HG02938 (cell line): Measurements from ENCODE around the gene ULBP3.
"Not testable (repeated sequence)": the region's sequence is repeated elsewhere in the genome, so short reads cannot be mapped to it uniquely, and the experiment has no call there.

Experiments used
- ATAC-seq: cut with Tn5 transposase; IDR thresholded peaks from one replicate; pipeline ENCODE4 v1.9.1; 2021; ENCODE audit warnings: mild to moderate bottlenecking, moderate library complexity; ENCODE audit not compliant: unreplicated experiment

The ULBP3 gene

DNA sequence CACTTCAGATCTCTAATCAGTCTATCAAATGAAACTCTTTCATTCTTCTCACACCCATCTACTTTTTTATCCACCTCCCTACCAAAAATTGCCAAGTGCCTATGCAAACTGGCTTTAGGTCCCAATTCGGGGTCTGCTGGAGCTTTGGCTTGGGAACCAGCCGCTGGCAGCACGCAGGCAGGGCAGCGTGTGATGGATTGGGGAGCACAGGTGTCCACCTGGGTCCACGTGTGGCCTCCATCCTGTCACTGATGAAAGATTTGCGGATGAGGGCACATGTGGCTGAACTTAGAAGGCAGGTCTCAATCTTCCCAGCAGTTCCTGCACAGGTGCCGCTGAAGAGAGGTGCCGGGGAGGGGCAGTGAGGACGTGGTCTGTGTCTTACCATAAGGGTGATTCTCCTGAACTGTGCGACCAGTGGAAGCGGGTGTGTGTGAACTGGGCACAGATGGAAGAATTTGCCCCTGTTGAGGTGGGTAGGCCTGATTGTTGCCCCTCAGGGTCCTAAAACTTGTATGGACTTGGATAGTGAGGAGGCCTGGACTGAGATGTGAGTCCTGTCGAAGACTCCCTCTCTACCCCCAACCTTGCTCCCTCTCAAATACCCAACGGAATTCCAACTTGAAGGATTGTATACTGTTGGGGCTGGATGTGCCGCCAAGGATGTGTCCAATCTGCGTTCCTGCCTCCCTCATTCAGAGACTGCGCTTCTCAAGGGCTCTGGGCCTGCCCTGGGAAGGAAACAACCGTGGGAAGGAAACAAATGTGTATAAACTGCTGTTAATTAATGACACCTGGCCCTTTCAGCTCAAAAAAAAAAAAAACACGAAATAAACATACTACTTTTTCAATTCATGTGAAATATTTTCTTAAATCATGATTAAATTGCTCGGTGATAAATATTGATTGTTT is 25.2 kb downstream of the ULBP3 start:
- ATAC-seq = no peak

DNA sequence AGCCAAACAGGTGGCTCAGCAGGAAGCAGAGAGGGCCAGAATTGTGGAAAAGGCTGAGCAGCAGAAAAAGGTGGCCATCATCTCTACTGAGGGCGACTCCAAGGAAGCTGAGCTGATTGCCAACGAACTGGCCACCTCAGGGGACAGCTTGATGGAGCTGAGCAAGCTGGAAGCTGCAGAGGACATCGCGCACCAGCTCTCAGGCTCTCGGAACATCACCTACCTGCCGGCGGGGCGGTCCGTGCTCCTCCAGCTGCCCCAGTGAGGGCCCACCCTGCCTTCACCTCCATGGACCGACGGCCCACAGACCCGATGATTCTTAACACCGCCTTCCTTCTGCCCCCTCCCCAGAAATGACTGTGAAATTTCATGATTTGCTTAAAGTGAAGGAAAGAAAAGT is 25.8 kb downstream of the ULBP3 start:
- no peak for ATAC-seq

DNA sequence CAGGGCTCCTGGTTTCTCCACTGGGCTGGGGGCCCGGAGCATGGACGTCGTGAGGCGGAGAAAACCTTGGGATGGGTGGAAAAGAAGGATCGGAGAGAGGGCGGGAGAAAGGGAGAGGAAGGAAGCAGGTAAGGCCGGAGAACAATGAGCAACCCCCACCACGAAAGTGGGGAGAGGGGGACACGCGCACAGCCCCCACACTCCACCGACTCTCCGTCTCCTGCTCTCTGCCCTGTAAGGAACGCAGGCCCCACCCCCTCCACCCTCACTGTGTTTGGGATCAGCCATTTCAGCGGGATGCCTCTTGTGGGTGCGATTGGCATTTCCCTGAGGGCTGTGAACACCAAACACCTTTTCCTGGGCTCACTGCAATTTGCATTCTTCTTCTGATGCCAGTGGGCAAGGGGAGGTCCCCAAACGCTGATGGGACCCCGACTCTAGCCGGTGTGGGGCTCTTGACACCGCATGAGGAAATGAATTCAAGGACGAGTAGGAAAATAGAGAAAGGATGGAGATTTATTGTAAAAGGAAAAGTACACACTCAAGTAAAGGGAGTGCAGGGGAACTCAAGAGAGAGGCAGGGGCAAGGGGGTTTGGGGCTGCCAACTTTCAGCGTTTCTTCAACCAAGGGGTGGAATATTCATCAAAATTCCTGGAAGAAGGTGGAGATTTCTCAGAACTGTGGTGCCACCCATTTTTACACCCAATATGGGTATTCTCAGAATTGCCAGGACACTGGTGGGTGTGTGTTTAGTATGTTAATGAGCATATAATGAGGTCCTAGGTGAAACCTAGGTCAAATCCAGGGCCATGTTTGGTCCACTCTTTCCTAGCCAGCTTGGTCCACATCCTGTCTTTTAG is 30.5 kb downstream of the ULBP3 start:
- no peak for ATAC-seq

DNA sequence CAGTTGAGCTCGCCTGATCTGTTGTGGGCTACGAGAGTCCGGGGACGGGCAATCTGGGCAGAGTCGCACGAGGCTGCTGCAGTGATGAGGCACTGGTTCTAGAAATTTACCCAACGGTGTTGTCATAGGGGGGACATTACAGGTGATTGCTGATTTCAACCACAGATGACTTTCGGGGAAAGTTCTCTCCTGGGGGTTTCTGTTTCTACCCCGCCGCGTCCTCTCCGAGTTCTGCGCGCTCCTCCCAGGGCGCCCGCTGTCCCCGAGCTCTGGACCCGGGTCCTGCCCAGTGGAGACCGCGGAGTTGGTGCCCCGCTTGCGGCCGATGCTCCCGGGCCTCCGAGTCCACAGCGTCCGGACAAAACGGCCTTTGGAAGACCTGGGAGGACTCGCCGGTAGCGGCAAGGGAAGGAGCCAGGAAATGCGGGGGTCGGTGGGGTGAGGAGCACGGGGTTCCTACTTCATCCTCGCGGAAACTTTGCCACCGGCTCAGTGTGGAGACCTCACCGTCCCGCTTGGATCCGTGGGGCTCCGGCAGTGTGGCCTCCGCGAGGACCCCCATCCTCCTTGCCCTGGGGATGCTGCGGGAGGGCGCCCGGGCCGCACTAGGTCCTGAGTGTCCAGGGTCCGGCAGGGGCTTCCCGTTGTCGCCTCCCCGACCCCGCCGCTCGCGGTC is 31.3 kb downstream of the ULBP3 start:
- ATAC-seq = no peak

DNA sequence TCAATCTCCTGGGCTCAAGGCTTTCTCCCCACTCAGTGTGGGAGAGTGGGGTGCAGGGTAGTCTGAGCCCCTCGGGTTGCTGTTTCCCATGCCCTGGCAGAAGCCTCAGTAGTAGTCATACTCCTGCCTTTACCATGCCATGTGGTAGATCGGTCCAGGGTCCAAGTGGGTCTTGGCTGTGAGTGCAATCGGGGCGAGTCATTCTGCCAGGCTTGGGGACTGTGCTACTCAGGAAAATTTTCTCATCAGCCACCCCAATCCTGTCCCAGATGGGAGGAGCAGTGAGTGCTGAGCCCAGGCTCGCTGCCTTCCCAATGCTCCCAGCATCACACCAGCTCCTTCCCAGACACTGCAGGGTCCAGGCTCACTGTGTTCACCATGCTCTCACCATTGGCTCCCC is 32.8 kb downstream of the ULBP3 start:
- ATAC-seq = no peak

DNA sequence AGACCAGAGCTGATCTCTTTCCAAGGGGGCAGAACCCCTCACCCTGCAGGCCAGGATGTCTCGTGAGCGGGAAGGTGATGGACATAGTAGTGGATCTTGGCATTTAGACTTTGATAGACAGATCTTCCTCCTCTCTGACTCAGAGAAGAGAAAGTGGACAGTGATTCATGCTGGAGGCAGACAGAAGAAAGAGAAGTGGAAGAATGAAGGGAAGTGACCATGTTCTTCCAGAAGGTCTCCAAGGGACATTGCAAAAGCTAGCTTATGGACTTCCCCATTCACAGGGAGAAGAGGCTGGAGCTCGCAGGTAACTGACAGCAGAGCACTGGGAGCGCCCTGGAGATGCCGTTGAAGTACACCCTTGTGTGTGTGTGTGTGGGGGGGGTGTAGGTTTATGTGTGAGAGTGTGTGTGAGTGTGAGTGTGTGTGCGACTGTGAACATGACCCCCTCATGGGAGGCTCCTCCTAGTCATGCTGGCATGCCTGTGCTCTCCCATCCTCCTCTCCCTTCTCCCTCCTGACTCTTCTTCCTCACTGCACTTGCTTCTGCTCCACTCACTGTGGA is 35.6 kb downstream of the ULBP3 start:
- ATAC-seq = no peak

DNA sequence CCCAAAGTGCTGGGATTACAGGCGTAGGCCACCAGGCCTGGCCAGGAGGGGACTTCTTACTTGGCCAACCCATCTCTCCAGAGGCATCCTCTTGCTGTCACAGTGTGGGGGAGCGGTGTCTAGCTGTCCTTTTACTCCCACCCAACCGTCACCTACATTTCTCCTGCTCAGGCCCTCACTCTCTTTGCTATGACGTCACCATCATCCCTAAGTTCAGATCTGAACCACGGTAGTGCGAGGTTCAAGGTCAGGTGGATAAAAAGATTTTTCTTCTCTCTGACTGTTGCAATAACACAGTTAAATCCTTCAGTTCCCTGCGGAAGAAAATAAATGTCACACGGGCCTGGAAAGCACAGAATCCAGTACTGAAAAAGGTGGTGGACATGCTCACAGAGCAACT is 36.3 kb downstream of the ULBP3 start:
- no peak for ATAC-seq

DNA sequence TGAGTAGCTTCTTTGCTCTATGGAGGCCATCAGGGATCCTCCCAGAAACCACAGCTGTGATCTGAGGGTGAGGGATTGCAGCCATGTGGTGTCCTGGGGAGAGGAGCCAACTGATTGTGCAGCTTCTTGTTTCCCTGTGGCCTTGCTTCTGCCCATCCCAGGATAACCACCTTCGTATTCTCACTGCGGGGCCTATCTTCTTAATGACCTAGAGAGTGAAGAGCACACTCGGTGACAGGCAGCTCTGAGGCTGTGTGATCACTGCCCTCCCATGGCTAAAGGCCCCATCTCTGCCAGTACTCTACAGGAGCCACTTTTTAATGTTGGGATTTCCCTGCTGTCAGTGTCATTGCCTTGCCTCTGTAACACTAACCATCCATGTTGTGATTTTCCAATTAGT is 38.3 kb downstream of the ULBP3 start:
- no peak for ATAC-seq

DNA sequence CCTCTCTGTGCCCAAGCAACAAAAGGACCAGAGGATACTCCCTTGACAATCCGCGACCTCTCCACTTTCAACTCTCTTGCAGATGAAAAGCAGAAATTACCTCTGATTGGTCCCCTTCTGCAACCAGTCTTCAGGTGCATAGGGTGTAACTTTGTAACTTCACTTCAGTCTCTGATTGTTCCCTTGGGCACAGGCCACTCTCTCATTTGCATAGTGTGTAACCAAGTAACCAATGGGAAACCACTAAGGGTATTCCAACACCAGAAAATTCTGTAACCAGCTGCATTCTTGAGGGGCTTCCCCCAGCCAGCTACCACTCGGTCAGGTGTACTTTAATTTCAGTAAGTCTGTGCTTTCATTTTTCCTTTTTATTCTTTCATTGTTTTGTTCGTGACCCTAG is 39.2 kb downstream of the ULBP3 start:
- ATAC-seq = no peak

DNA sequence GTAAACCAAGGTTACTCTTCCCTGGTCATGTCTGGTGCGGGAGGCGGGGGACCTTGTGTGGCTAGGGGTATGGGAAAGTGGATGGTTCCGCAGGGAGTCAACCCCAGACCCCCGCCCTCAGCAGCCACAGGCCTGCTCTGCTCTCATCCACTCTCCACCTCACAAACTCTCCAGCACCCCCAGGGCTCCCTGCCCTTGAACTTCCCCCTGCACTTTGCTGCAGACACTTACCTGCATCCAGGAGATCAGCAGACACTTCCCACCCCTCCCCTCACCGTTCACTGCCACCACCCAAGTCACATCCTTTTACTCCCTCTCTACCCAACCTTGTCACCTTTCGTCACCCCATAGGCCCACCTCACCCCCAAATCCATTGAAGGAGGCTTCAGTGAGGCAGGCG is 39.6 kb downstream of the ULBP3 start:
- ATAC-seq = no peak

DNA sequence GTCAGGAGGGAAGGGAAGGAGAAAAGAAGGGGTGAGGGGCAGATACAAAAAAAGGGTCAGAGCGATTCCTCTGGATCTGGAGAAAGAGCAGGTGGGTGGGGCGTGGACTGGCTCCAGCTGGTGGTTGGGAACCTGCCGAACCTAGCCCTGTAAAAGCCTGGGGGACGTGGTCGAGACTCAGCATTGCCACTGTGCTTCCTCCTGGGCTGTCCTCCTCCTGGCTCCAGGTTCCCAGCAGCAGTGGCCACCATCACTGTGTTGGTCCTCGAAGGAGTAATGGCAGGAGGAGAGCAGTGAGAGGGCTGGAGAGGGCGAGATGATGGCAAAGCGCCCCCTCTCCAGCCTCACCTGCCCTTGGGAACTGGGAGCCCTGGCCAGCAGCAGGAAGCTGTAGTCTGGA is 40.1 kb downstream of the ULBP3 start:
- ATAC-seq = no peak

DNA sequence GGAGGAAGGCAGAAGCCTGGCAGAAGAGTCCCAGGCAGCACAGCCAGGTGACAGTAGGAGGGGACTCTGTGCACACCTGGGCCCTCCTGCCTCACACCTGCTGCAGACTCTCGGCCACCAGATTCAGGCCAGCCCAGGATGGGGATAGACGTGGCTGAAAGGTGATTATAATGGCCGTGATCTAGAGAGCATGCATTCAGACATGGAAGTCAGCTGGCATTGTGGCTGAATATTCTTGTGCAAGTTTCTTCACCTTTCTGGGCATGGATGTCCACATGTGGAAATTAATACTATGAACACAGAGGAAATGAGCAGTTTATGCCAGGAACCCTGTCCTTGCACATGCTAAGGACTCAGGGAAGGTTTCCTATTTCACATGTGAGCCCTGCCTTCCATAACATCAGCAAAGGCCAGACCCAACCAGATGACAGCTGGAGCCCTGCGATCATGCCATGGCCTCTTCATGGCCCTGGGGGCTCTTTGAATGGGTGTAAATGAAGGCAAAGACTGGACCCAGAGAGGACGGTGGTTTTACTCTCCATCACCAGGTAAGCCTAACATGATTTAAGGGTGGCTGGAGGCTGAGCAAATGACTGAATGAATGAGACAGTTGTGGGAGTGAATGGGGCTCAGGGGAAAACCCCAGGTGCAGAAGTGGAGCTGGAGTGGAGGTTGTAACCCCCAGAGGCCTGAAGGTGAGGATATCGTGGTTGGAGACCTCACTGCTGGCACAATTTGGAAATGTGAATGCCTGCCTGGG is 40.9 kb downstream of the ULBP3 start:
- ATAC-seq = no peak

DNA sequence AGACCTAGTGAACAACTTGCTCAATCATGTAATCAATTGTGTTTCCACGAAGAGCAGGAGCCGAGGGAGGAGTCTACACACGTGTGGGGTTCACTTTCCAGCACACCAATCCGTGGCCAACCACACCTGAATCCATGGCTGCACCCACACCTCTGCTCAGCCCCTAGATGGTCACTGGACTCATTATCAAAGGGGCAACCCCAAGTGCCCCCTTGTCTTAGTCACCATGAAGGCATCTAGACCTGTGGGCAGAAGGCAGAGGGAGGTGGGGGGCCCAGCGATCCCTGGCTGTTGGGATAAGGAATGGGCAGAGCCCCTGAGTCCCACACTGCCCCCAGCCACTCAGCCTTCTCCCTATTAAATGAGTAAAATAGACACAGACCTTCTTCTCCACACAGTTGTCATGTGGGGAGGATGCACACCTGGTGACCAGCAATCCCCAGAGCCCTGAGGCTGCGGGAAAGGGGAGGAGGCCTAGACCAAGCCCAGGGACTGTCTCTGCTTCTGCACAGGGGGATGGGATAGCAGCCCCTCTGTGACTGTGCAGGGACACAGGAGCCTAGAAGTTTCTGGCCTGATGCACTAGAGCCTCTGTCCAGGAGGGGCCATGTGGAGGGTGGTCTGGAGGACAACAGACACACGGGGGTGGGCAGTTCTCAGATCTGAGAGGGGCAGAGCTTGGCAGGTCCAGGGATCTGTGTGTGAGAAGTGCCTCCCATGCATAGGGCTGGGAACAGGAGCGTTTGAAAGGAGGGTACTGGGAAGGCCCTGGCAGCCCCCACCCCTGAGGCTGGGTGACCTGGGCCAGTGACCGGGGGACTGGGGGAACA is 41.7 kb downstream of the ULBP3 start:
- ATAC-seq = no peak

DNA sequence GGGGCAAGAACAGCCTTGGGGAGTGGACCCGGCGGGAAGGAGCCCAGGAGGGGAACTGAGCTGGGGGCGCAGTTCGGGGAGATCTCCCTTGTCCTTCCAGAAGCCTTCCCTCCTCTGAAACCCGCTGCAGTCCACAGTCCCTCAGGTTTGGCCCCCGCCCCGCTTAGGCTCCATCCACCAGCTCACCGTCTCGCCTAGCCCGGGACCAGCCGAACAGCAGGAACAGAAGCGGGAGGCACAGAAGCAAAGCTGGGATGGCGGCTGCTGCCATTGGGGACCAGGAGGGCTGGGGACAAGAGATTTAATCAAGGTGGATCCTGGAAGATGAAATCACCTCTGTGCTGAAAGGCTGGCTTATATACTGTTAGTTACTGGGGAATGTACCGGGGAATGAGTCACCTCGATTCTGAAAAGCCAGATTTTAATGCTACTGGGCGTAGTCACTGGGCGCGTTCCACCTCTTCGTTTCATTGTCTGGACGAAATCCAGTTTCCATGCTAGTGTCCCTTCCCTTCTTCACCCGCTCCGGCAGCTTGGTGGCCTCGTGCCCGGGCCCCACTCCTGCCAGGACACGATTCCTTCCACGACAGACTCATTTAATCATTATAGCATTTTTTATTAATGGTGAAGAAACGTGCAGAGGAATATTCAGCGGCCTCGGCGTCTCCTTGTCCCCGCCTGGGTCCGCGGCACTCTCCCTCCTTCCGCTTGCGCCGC is 43.6 kb downstream of the ULBP3 start, which contains the start of gene RAET1L:
TSS of gene RAET1L (minus strand) at position 332 of the 717 bp plus-strand sequence. CDS start at position 271, 61 bp downstream.
- no peak for ATAC-seq

DNA sequence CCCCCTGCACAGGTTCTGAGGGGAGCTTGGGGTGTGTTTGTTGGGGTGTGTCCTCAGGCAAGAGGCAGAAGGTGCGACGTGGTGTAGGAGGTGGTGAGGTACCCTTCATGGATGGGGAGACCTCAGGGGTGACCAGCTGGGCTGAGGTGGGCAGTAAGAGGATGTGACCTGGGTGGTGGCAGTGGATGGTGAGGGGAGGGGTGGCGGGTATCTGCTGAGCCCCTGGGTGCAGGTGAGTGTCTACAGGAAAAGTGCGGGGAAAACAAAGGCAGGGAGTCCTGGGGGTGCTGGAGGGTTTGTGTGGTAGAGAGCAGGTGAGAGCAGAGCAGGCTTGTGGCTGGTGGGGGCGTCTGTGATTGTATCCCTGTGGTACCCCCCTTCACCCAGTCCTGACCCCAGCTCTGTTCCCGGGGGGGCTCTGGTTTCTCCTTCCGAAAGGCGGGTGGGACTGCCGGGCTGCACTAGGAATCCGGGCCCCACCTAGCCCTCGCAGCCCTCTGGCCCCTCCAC is 44.2 kb downstream of the ULBP3 start:
- ATAC-seq = no peak

DNA sequence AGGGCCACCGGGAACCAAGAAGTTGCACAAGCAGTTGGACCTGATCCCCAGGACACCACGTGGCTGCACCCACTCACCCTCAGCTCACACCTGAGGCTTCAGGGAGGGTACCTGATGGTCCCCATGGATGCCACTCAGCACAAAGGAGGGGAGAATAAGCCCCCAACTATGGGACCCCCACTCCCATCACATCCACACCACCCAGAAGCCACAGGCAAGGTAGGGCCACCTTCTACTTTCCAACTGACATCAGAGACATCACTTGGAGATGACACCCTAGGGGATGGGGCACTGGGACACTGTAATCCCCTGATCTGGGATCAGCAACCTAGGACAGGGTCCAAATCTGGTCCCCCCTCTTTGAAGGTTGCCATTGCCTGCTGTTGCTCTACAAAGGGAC is 44.9 kb downstream of the ULBP3 start:
- not testable (repeated sequence) for ATAC-seq

DNA sequence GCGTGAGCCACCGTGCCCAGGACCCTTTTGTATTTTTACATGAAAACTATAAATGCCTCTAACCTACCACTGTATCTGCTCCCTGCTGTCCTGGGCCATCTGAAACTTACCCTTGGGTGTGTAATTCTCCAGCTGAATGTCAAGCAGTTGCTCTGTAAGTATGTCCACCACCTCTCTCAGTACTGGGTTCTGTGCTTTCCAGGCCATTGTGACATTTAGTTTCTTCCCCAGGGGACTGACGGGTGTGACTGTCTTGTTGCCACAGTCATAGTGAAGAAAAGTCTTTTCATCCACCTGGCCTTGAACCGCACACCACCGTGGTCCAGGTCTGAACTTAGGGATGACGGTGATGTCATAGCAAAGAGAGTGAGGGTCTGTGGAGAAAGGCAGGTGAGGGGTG is 47.1 kb downstream of the ULBP3 start:
- ATAC-seq = not testable (repeated sequence)

DNA sequence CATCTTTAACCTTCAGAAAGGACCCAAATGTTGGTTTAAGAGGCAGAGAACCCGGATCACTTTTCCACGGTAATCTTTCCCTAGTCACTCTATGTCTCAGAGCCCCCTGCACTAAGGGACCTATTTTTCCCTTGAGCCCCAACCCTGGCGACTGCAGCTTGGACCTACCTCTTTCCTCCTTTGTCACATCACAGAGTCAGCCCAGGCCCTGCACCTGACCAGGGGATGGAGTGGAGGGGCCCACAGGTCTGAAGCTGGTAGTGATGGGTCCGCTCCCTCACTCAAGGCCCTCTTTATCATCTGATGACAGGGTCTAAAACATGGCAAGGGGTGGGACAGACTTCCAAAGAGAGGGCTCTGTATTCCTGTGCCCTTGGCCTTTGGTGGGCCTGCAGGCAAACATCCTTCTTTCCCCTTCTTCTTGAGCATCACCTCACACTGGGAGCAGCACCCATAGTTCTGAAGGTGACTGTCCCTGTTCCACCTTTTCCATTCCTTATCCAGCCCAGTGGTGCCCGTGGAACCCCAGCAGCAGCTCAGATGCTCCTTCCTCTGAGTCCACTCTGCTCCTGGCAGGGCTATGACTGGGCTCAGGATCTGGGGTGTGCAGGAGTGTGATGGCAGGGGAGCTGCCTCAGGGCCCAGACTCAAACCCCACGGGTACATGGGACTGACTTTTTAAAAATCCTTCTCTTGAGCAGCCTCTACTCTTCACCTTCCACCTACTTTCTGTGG is 49.9 kb downstream of the ULBP3 start:
- no peak for ATAC-seq
